IgD-negative memory B cell (primary cell): ENCODE measurements around the gene ZBTB46. TPM values are rescaled to one million over a fixed set of nuclear protein-coding genes. Genes with fewer than 3 reads are reported as not detected.
A peak's percentile ranks its signal among the peaks of the same experiment; 100 is the strongest.

Experiments
- H3K27ac Mint-ChIP-seq, 3 donors: one replicate each; pipeline ENCODE4 v1.8.0; 2020 to 2022; ENCODE audit warnings: mild to moderate bottlenecking in 3 of 3, mixed read lengths in 3 of 3, moderate library complexity in 1 of 3
- H3K27me3 Mint-ChIP-seq: one replicate; pipeline ENCODE4 v1.8.0; 2021; ENCODE audit warnings: mixed read lengths
- H3K36me3 Mint-ChIP-seq: one replicate; pipeline ENCODE4 v1.8.0; 2020; ENCODE audit warnings: mild to moderate bottlenecking, mixed read lengths
- H3K4me1 Mint-ChIP-seq, 3 donors: one replicate each; pipeline ENCODE4 v1.8.0; 2020 to 2022; ENCODE audit warnings: mixed read lengths in 3 of 3, mild to moderate bottlenecking in 1 of 3
- H3K4me3 Mint-ChIP-seq, 4 donors: one replicate each; pipeline ENCODE4 v1.8.0; 2020 to 2022; ENCODE audit warnings: mild to moderate bottlenecking in 4 of 4, mixed read lengths in 4 of 4, moderate library complexity in 3 of 4
- H3K9me3 Mint-ChIP-seq, 3 donors: one replicate each; pipeline ENCODE4 v1.8.0; 2020 to 2021; ENCODE audit warnings: mixed read lengths in 3 of 3, mild to moderate bottlenecking in 1 of 3
- polyA plus RNA-seq: library from polyadenylated mRNA; unstranded; fragments of 300-500 nt; fragmentation: Illumina TruSeq; gene quantifications from one replicate; pipeline ENCODE4 v1.2.3, GENCODE V29; 2021

ZBTB46 gene
- polyA plus RNA-seq, 1 donor from 2014 or later, result 0.04 TPM

DNA sequence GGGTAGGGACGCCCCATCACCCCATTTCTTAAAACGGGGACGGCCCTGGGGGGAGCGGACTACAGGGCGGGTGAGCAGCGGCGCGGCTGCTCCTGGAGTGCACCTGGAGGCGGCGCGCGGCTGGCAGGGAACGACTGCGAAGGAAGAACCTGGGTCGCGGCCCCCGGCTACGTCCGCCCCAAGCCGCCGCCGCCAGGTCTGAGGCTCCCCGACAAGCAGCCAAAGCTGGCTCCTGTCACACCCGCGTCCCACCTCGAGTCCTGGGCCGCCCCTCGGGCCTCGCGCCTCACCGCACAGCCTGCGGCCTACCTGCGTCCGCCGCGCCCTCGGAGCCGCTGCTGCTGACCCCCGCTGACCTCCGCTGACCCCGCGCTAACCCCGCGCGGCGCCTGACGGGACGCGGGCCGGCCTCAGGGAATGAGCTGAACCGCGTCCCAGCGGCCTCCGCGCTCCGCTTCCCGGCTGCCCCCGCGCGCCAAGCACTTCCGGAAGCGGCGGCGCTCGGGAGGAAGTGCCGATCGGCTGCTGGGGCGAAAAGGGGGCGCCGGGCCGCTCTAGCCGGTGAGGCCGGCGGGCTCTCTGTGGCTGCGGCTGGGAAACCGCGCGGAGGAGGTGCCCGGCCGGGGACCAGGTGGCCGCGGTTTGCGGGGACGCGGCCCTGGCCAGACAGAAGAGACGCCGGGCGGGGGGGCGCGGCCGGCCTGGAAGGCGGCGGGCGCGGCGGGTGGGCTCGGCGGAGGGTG lies 123.3 kb downstream of the ZBTB46 start, which contains the start of the genes ARFRP1 and ZGPAT:
ARFRP1 (minus strand) TSS at position 419 of the 743 bp plus-strand sequence. CDS start 885 bp downstream, outside the sequence.
ZGPAT (plus strand) TSS at position 482 of the 743 bp plus-strand sequence. CDS start 542 bp downstream, outside the sequence.
- Mint-ChIP-seq H3K4me3 (peak within 1 kb of the TSS; percentile 85 to 92 (median 90)), H3K27ac (peak within 1 kb of the TSS; percentile 78 to 95 (median 92)), H3K36me3 (peaks cover 7% of the 10 kb centered on the region), H3K4me1 (peaks cover 21 to 31% (median 23%) of the 10 kb centered on the region in 3 donors), H3K27me3 (no peaks in the 10 kb centered on the region), H3K9me3 (peaks cover 0 to 3% (median 1%) of the 10 kb centered on the region in 3 donors)

DNA sequence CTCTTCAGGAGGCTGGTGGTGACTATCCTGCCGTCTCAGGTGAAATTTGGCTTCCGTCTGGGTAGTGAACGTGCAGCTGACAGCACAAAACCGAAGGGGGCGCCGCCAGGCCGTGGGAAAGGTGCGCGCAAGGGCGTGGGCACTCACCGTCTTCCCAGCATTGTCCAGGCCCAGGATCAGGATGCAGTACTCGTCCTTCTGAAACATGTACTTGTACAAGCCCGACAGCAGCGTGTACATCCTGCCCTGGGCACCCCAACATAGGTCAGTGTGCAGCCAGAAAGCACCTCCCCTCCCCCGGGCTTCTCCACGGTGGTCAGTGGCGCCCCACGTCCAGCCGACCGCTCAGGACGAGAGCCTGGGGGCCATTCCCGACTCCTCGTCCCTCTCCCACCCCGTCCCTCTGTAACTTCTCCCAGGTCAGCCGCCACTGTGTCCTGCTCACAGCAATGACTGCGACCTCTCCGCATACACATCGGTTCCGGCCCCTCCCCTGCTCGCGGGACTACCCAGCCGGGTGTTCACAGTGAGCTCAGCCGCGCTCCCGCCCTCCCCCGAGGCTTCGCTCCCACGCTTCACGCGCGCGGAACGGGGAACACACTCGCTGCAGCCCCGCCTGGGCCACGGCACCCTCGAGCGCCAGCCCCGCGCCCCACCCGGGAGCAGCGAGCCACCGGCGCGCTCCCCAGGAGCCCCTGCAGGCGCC lies 124.1 kb downstream of the ZBTB46 start:
- peaks cover 3% of the 10 kb centered on the region for H3K36me3 Mint-ChIP-seq
- peaks cover 17 to 31% (median 19%) of the 10 kb centered on the region in 3 donors for H3K4me1 Mint-ChIP-seq
- peak overlapping the region; percentile 78 to 95 (median 92) for H3K27ac Mint-ChIP-seq
- H3K9me3 Mint-ChIP-seq, result no peaks in the 10 kb centered on the region
- H3K4me3 Mint-ChIP-seq, result peak overlapping the region; percentile 85 to 92 (median 87)
- no peaks in the 10 kb centered on the region for H3K27me3 Mint-ChIP-seq

DNA sequence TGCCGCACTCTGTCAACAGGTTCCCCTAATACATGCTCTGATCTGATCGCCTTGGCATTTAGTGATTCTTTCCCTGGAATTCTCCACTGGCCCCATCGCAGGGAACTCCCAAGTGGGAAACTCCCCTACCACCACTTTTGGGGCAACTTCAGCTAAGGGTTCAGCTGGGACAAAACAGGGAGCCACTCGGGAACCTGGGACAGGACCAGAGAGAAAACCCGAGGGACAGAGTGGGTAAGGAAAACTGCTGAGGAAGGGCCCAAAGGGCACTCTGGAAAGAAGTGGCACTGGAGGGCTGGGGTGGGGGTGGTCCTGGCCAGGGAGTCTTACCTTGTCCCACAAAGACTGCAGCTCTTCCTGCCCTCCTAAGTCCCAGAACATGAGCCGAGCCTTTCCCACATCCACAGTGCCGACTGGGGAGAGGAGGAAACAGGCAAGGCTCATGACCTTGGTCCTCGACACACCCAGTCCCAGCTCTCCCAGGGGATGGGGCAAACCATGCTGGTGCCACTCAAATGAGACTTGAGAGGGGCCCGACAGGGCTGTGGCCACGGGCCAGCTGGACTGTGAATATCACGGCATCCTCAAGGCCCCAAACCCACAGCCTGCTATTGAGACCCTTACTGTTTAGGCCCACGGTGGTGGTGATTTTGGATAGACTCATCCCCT lies 124.9 kb downstream of the ZBTB46 start:
- H3K36me3 Mint-ChIP-seq, result peaks cover 2% of the 10 kb centered on the region
- H3K27ac Mint-ChIP-seq, result peak overlapping the region; percentile 78 to 95 (median 92)
- peaks cover 15 to 30% (median 16%) of the 10 kb centered on the region in 3 donors for H3K4me1 Mint-ChIP-seq
- H3K27me3 Mint-ChIP-seq, result no peaks in the 10 kb centered on the region
- peak overlapping the region; percentile 85 to 92 (median 87) for H3K4me3 Mint-ChIP-seq
- no peaks in the 10 kb centered on the region for H3K9me3 Mint-ChIP-seq

DNA sequence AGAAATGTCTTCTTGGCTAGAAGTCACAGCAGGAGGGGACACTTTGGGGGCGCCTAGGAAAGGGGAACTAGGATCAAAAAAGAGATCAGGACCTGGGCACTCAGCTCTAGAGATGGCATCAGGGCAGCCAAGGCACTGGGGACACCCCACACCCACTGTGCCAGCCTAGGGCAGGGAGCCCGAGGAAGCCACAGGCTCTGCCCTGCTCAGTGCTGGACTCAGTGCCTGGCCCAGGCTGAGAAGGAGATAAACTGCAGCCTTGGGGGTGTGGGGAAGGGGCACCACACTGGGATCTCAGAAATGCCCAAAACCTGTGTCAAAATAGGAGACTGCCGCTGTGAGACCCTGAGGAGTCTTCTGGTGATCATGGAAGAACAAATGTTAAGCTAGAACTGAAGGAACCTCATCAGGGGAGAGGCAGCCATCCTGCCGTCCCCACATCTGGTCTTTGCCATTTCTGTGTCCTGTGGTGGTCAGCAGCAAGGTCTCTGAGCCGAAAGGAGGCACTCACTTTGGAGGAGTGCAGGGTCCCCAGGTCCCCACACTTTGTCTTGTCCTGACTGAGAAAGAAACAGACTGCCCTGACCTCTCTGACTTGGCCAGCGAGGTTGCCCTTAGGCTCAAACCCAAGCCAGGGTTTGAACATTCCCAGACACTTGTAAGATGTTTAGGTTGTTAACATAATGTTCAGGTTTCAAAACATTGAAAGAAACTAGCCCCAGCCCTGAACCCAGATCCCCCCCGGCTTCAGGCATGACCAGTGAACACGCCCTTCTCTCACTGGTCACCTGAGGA lies 125.6 kb downstream of the ZBTB46 start:
- peak overlapping the region; percentile 30 to 60 (median 47) for H3K4me3 Mint-ChIP-seq
- H3K9me3 Mint-ChIP-seq, result no peaks in the 10 kb centered on the region
- H3K27ac Mint-ChIP-seq, result peak overlapping the region; percentile 65 to 78 (median 73)
- no peaks in the 10 kb centered on the region for H3K27me3 Mint-ChIP-seq
- peaks cover under 1% of the 10 kb centered on the region for H3K36me3 Mint-ChIP-seq
- H3K4me1 Mint-ChIP-seq, result peaks cover 10 to 23% (median 12%) of the 10 kb centered on the region in 3 donors

DNA sequence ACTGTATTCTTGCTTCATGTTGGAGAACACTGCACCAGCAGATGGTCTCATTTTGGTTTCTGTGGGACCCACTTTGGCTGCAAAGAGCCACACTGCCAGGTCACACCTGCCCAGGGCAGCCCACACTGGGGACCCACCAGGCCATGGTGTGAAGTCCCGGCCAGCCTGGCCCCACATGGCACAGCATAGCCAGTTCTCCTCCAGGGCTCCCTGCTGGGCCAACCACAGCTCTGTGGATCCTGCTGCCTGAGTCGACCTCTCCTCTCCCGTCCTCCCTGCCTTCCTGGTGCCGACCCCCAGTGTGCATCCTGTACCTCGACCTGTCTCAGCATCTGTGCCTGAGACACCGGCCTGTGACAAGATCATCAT lies 126.3 kb downstream of the ZBTB46 start:
- Mint-ChIP-seq H3K27me3 (no peaks in the 10 kb centered on the region), H3K36me3 (no peaks in the 10 kb centered on the region), H3K9me3 (no peaks in the 10 kb centered on the region), H3K4me1 (peaks cover 7 to 21% (median 9%) of the 10 kb centered on the region in 3 donors), H3K27ac (no peak overlapping the region), H3K4me3 (no peak overlapping the region)

DNA sequence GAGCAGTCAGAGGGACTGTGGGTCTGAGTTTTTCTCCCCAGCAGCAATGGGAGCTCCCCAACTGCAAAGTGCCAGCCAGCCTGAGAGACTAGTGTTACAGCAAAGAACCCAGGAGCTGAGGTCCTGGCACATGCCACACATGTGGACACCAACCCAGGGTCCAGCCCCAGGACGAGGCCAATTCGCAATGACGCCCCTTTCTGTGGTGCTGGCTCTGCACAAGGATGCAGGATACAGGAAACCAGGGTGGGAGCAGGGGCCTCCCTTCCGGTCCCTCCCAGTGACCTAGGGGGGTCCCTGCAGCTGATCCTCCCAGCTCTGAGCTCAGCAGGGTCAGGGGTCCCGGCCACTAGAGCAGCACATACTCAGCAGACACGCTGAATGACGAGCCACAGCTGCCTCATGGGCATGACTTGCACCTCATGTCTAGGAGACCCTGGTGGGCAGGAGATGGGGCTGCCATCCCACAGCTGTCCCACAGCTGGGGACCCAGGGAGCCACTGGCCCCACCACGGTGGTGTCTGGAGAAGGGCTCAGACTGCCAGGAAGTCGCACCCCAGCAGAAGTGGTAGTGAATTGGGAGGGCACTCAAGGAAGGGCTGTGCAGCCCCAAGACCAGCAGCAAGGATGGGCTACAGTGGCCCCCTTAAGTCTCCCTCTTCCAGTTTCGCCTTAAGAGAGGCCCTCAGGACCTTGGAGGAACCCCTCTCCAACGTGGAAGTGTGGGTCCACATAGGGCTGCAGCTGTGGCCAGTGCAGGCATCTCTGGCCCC lies 126.9 kb downstream of the ZBTB46 start:
- Mint-ChIP-seq H3K27ac (peak overlapping the region in 1 of 3 donors; percentile 57), H3K4me3 (no peak overlapping the region), H3K9me3 (no peaks in the 10 kb centered on the region), H3K27me3 (no peaks in the 10 kb centered on the region), H3K36me3 (no peaks in the 10 kb centered on the region), H3K4me1 (peaks cover 5 to 18% (median 9%) of the 10 kb centered on the region in 3 donors)

DNA sequence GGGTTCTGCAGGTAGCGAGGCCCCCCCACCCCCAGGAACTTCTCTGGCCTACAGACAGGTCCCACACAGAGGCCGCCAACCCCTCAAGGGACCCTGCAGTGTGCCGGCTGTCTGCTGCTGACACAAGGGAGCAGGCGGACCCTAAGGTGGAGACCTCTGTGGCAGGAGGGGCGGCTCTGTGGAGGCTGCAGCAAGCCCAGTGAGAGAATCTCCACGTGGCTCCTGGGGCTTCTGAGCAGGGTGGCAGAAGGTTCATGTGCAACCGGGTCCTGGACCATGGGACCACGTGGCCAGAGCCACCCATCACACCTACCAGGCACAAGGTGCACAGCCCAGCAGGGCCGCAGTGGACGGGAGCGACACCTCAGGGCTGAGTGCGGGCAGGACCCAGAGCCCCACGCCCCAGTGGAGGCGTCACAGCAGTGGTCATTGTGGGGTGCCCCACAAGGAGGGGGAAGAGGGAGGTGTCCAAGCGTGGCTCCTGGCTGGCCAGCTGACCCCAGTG lies 127.5 kb downstream of the ZBTB46 start:
- no peaks in the 10 kb centered on the region for H3K36me3 Mint-ChIP-seq
- peaks cover 4 to 12% (median 9%) of the 10 kb centered on the region in 3 donors for H3K4me1 Mint-ChIP-seq
- H3K27me3 Mint-ChIP-seq, result no peaks in the 10 kb centered on the region
- peak overlapping the region in 1 of 3 donors; percentile 19 for H3K27ac Mint-ChIP-seq
- no peak overlapping the region for H3K4me3 Mint-ChIP-seq
- no peaks in the 10 kb centered on the region for H3K9me3 Mint-ChIP-seq

DNA sequence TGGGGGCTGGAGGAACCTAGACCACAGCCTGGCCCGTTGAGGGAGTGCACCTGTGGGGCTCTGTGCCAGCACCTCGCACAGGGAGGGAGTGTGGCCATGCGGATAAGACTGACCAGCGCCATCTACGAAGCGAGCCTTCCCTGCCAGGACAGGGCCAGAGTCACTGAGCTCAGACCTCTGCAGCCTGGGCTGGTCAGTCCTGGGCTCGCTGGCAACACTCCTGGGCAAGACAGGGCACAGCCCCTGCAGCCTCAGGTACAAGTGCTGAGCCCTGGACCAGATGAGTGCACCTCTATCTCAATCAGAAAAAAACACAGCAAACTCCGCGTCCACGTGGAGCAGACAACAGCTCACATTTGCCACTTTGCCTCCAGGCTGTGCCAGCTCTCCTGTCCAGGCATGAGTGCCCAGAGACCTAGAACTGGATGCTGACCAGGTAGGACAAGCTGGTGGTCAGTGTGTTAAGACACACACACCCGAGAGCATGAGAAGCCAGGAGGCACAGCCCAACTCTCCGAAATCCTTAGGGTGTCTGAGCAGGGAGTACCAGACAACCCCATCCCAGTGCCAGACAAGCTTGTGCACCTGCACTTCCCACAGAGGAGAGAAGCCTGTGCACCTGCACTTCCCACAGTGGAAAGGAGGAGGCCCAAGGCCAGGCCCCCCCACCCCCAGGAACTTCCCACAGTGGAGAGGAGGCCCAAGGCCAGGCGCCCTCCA lies 128.2 kb downstream of the ZBTB46 start:
- H3K36me3 Mint-ChIP-seq, result no peaks in the 10 kb centered on the region
- H3K27ac Mint-ChIP-seq, result no peak overlapping the region
- H3K27me3 Mint-ChIP-seq, result no peaks in the 10 kb centered on the region
- peaks cover 4 to 11% (median 9%) of the 10 kb centered on the region in 3 donors for H3K4me1 Mint-ChIP-seq
- no peaks in the 10 kb centered on the region for H3K9me3 Mint-ChIP-seq
- H3K4me3 Mint-ChIP-seq, result no peak overlapping the region

DNA sequence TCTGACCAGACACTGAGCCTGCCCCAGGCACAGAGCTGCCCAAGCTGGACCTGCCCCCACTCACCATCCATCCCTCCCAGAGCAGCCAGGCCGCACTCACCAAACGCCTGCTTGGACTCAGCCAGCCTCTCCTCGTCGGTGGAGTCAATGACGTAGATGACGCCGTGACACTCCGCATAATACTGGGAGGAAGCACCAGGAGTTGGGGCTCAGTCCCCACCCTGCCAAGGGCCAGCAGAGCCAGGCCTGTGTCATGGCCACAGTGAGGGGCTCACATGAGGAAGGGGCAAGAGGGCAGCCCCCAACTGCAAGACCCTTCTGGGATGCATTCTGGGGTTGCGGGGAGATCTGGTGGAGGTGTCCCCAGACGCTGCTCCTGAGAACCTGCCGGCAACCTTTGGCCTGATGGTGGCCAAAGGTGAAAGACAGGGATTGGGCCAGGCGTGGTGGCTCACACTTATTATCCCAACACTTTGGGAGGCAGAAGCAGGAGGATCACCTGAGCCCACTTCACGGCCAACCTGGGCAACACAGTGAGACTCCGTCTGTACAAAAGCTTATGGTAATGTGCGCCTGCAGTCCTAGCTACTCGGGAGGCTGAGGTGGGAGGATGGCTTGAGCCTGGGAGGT lies 128.9 kb downstream of the ZBTB46 start:
- H3K36me3 Mint-ChIP-seq, result no peaks in the 10 kb centered on the region
- peaks cover 4 to 12% (median 9%) of the 10 kb centered on the region in 3 donors for H3K4me1 Mint-ChIP-seq
- no peaks in the 10 kb centered on the region for H3K9me3 Mint-ChIP-seq
- no peak overlapping the region for H3K4me3 Mint-ChIP-seq
- no peaks in the 10 kb centered on the region for H3K27me3 Mint-ChIP-seq
- H3K27ac Mint-ChIP-seq, result no peak overlapping the region

DNA sequence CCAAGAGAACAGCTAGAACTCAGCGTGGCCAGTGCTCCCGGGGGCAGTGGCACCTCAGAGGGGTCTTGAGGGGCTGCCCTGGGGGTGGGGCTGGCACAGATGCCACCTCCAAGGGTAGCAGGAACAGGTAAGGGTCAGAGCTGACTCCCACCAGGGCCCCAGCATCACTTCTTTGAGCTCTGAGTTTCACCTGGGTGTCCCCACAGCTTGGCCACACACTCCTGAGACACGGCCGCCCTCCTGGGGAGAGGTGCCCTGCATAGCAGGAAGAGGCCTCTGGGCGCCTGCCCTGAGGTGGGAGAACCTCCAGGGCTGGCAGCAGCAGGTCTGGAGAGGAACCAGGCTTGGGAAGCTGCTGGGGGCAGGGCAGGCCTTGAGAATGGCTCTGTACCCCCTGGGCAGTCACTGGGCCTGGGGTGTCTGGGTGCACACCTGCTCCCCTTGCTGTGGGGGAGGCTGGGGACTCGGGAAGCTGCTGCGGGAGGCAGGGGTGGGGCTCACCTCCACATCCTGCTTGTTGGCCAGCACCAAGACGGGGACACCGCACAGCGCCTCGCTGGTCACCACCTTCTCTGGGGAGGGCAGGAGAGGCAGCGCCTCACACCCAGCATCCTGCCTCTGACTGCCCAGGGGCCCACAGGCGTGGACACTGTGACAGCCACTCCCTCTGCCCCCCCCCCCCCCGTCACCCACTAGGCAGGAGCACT lies 129.6 kb downstream of the ZBTB46 start:
- H3K4me3 Mint-ChIP-seq, result peak overlapping the region in 1 of 4 donors; percentile 5
- peaks cover under 1 to 8% (median 2%) of the 10 kb centered on the region in 3 donors for H3K4me1 Mint-ChIP-seq
- no peak overlapping the region for H3K27ac Mint-ChIP-seq
- H3K36me3 Mint-ChIP-seq, result no peaks in the 10 kb centered on the region
- H3K27me3 Mint-ChIP-seq, result no peaks in the 10 kb centered on the region
- no peaks in the 10 kb centered on the region for H3K9me3 Mint-ChIP-seq

DNA sequence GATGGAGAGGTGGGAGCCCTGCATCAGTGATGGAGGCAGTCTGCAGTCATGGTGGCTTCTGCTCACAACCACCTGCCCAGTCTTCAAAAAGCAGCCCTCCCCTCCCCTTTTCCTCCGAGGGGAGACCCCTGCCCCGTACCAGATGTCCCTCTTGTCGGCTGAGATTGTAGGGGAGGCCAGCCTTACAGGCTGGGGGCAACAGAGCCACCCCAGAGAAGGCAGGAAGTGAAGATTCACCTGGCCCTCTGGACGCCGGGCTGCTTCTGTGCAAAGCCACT lies 130.1 kb downstream of the ZBTB46 start:
- no peaks in the 10 kb centered on the region for H3K9me3 Mint-ChIP-seq
- H3K4me1 Mint-ChIP-seq, result peaks cover 0 to 5% (median 0%) of the 10 kb centered on the region in 3 donors
- no peaks in the 10 kb centered on the region for H3K36me3 Mint-ChIP-seq
- H3K27ac Mint-ChIP-seq, result no peak overlapping the region
- H3K27me3 Mint-ChIP-seq, result no peaks in the 10 kb centered on the region
- H3K4me3 Mint-ChIP-seq, result no peak overlapping the region

DNA sequence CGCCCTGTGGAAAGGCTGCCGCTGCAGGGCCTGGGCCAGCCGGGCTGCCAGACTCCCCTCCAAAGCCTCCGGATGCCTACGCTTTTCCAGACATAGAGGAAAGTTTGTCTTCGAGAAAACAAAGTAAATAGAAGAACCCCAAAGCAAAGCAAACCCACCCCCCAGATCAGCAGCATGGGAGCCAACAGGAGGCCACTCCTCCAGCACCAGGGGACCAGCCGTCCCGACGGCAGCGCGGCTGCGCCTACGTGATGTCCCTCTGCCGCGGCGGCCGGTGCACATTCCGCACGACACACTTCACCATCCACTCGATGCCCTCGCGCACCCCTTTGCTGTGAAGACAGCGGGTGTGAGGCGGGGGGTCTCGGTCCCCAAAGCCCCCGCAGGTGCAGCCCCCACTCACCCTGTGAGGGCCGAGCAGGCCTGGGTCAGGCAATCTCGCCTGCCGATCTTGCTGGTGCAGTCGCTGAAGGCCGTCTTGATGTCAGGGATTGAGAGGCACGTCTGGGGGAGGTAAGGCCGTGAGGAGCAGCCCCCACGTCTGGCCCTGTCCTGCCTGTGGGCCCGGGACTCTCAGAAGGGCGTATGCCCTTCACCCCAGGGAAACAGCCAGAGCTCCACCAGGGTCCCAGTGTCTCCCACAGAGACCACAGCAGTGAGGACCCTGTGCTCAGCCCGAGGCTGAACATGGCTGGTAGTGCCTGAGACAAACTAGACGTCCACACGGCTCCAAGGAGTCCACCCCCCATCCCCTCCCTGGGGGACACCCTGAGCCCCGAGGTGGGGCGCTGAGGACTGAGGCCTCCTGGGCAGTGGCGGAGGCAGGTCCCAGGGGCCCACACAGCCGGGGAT lies 130.6 kb downstream of the ZBTB46 start:
- Mint-ChIP-seq H3K27ac (peak overlapping the region in 1 of 3 donors; percentile 56), H3K4me1 (peaks cover 0 to 2% (median 0%) of the 10 kb centered on the region in 3 donors), H3K27me3 (no peaks in the 10 kb centered on the region), H3K4me3 (no peak overlapping the region), H3K9me3 (no peaks in the 10 kb centered on the region), H3K36me3 (no peaks in the 10 kb centered on the region)
